RCC 7860 (cell line): ENCODE measurements around the gene NTHL1.

Source experiments
- DNase-seq: peaks from one replicate; pipeline ENCODE4 v3.0.0-alpha.2; 2015; ENCODE audit warnings: low spot score
- FAIRE-seq: peaks from 2 replicates; lab custom pipeline; 2012; peaks lifted over from hg19 to GRCh38; lab: Jason Lieb, UNC

Gene NTHL1

DNA sequence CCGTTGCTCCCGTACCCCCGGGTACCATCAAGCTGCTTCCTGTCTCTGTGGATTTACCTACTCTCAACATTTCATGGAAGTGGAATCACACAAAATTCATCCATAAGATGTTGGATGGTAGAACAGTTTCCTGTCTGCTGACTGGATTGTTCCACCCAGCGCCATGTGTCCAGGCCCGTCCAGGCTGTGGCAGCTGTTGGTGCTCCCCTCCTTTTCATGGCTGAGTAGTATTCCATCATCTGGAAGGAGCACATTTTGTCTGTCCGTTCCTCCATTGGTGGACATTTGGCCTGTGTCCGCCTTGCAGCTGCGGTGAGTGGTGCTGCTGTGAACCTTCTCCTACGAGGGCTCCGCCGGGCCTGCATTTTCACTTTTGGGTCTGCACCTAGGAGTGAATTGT, 18.5 kb upstream of the NTHL1 start:
- DNase-seq (no peak), FAIRE-seq (no peak)

DNA sequence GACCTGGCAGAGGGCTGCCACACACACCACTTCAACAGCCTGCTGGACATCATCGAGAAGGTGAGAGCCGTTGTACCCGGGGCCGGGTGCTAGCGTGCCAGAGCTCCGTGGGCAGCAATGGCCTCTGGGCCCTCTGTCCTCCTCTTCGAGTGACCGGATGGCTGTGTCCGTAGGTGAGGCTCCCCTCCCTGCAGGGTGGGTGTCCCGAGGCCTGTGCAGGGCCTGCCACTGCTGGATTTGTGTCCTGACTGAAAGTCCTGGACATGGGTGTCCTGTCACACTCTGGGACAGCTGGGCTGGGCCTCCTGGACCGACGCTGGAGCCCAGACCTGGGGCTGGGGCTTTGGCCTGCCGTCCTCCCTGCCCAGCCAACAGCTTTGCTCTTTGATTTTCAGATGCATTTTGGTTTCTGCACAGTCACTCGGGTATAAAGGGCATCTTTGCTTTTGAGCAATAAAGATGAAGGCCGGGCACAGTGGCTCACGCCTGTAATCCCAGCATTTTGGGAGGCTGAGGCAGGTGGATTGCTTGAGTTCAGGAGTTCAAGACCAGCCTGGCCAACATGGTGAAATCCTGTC, 16.8 kb upstream of the NTHL1 start:
- no peak for FAIRE-seq
- no peak for DNase-seq

- DNase-seq (no peak), FAIRE-seq (no peak)
Measured at GRCh38 chr16:2063861-2064260, 16.2 kb upstream of the NTHL1 start.

DNA sequence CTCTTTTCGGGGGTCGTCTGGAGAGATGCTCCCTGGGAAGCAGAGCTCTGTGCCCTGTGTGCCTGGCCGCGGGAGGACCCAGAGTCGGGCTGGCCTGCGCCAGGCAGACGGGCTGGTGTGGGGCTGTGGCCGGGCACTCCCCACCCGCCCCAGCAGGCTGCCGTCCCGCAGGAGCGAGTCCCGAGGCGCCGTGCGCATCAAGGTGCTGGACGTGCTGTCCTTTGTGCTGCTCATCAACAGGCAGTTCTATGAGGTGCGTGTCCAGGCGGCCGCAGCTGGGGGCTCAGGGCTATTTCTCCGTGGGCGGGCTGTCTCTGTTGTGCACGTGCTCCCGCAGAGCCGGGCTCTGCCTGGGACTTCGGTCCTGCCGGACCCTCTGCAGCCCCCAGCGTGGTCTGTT, 15.2 kb upstream of the NTHL1 start:
- no peak for FAIRE-seq

GRCh38 chr16:2061526-2061925, 13.9 kb upstream of the NTHL1 start:
- FAIRE-seq (no peak), DNase-seq (no peak)

More for the DNA sequence above, 15.2 kb upstream of the NTHL1 start:
- no peak for DNase-seq

DNA sequence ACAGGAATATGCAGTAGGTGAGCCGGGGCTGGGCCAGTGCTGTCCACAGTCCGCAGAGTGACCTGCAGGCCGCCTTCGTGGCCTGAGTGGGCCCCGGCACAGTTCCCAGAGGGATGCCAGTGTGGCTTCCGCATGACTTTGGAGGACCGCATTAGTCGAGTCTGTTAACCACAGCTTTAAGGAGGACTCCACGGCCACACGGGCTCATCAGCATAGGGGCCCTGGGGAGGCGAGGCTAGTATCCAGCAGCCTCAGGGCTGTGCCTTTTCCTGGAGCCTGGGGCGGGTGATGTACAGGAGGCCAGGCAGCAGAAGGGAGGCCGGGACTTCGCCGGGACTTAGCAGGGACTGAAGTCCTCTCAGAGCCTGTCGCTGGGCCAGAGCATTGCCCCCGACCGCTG, 13.4 kb upstream of the NTHL1 start:
- DNase-seq, result no peak
- no peak for FAIRE-seq

- FAIRE-seq (no peak), DNase-seq (no peak)
Measured at GRCh38 chr16:2060346-2060745, 12.7 kb upstream of the NTHL1 start.

- no peak for DNase-seq
- FAIRE-seq, result no peak
Measured at GRCh38 chr16:2058872-2059271, 11.2 kb upstream of the NTHL1 start.

DNA sequence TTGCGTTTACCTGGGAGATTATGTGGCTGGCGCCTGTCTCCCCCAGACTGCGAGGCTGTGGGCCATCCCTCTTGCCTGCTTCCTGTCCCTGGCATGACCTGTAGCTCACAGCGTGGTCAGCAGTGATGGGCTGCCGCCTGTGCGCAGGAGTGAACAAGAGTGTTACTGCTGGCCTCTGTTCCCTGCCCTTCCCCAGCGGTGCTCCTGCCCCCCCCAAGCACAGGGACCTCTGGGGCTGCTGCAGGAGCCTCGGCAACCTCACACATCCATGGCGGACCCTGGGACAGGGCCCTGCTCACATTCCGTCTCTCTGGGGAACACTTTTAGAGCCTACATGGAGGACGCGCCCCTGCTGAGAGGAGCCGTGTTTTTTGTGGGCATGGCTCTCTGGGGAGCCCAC, 10.8 kb upstream of the NTHL1 start:
- DNase-seq, result no peak
- FAIRE-seq, result no peak

DNA sequence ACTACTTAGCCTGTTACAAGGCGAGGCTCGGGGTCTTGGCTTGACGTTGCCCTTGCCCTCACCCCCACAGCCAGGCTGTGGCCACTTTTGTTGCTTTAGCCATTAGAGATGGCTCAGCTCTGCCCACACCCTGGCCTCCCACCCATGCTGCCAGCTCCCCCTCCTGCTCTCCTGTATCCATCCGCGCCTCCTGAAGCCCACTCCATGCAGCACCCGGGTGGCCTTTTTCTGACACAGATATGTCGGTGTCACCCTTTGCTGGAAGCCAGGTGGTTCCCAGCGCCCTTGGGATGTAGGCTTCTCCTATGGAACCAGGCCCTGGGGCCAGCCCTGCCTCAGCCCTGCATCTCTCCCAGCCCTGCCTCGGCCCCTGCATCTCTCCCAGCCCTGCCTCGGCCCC, 9.8 kb upstream of the NTHL1 start:
- DNase-seq (no peak), FAIRE-seq (no peak)

GRCh38 chr16:2056681-2057407, 9.2 kb upstream of the NTHL1 start:
- no peak for FAIRE-seq
- DNase-seq, result peak; percentile 4

- DNase-seq (no peak), FAIRE-seq (no peak)
Measured at GRCh38 chr16:2056077-2056476, 8.4 kb upstream of the NTHL1 start.

- no peak for DNase-seq
Measured at GRCh38 chr16:2054543-2055245, 7.1 kb upstream of the NTHL1 start.

GRCh38 chr16:2053897-2054296, 6.3 kb upstream of the NTHL1 start:
- FAIRE-seq (no peak), DNase-seq (no peak)

More at GRCh38 chr16:2054543-2055245, 7.1 kb upstream of the NTHL1 start:
- FAIRE-seq, result no peak

- no peak for DNase-seq
- FAIRE-seq, result no peak
Measured at GRCh38 chr16:2053211-2053610, 5.6 kb upstream of the NTHL1 start.

DNA sequence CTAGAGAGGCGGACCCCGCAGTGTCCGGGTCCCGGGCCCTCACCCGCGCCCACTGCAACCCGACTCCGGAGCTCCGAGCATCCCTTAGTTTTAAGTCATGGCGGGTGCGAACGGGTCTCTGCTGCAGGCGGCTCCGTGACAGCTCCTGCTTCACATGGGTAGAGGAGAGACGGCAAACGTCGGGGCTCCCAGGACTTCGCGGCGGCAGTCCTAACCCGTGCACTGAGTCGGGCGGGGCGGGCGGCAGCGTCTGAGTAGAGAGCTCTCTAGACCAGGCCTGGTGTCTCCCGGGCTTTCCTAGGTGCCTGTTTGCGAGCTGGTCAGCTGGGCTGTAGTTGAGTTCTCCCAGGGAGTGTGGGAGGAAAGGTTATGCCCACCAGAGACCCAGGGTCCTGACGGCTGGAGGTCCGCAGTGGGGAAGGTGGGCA, 496 bp upstream of the NTHL1 start:
- no peak for DNase-seq
- no peak for FAIRE-seq

- DNase-seq, result no peak
Measured at GRCh38 chr16:2046893-2047329, 723 bp downstream of the NTHL1 start.

GRCh38 chr16:2045965-2046892, 1.4 kb downstream of the NTHL1 start:
- DNase-seq (no peak), FAIRE-seq (no peak)

More at GRCh38 chr16:2046893-2047329, 723 bp downstream of the NTHL1 start:
- no peak for FAIRE-seq

DNA sequence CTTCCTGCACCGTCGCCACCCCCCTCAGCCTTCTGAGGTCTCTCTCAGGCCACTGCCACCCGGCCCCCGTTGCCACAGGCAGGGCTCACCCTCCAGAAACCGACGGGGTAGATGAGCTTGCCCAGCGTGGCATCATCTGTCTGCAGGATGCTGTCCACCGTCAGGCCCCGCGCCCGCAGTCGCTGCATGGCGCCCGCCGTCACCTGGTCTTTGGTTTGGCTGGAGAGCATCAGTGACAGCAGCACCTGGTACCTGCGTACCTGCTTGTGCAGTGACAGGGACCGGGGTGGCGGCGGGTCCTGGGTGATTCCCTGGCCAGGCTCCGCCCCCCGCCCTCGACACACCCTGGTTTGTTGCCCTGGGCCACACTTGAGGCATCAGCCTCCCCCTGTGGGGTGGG, 3.1 kb downstream of the NTHL1 start:
- DNase-seq, result no peak
- no peak for FAIRE-seq

DNA sequence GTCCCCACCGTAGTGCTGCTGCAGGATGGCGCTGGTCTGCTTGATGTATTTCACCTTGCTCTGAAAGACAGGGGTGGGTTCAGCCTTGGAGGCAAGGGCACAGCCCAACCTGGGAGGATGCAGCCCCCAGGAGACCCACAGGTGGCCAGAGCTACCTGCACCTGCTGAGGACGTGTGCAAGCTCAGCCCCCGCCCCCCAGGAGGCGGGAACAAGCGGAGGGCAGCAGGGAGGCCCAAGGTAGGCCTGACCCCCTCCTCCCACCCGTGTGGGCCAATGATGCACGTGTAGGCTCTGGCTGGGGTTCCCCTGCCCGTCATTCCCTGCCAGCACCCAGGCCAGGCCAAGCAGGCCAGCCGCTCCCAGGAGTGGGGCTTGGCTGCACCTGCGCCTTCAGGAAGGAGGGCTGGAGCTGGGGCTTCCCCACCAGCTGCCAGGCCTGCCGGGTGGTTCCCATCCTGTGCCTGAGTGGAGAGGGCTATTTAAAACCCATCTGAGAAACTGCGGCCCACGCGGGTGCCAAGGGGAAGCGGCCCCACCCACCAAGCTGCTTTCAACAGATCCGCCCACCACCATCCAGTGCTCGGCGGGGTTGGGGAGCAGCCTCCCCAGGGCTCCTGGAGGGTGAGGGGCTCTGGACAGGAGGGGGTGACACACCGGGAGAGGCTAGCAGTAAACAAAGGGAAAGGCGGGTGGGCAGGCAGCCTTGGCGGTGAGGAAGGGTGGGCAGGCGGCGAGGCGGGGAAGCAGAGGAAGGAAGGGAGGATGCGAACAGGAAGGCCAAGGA, 3.8 kb downstream of the NTHL1 start:
- DNase-seq, result no peak
- no peak for FAIRE-seq
